Smooth muscle cell (in vitro differentiated cells): ENCODE results near the gene PXYLP1. TPM values are rescaled to one million over a fixed set of nuclear protein-coding genes. Genes with fewer than 3 reads are reported as not detected.
A peak's percentile ranks its signal among the peaks of the same experiment; 100 is the strongest.

Experiments
- DNase-seq: peaks from one replicate; lab custom pipeline; 2025; ENCODE audit not compliant: unreplicated experiment; lab: John Stamatoyannopoulos, UW
- H2AFZ ChIP-seq: fragments of 200-600 bp; sonication (generic); 2 replicates; pipeline ENCODE4 v1.6.0; 2016; ENCODE audit warnings: antibody characterized with exemption, low read depth, mild to moderate bottlenecking
- H3F3A ChIP-seq: fragments of 200-600 bp; sonication (generic); 2 replicates; pipeline ENCODE4 v1.6.0; 2017; ENCODE audit warnings: antibody characterized with exemption, low read depth
- H3K27ac ChIP-seq: fragments of 200-600 bp; sonication (generic); 2 replicates; pipeline ENCODE4 v1.5.1; 2016; ENCODE audit warnings: low read depth, mild to moderate bottlenecking
- H3K27me3 ChIP-seq: fragments of 200-600 bp; sonication (generic); 2 replicates; pipeline ENCODE4 v1.6.1; 2016; ENCODE audit warnings: low read depth, mild to moderate bottlenecking
- H3K36me3 ChIP-seq: fragments of 200-600 bp; sonication (generic); 2 replicates; pipeline ENCODE4 v1.5.1; 2016; ENCODE audit warnings: low read depth
- H3K4me1 ChIP-seq: fragments of 200-600 bp; sonication (generic); 2 replicates; pipeline ENCODE4 v1.5.1; 2016; ENCODE audit warnings: low read depth
- H3K4me2 ChIP-seq: fragments of 200-600 bp; sonication (generic); 2 replicates; pipeline ENCODE4 v1.6.0; 2016; ENCODE audit warnings: mild to moderate bottlenecking
- H3K4me3 ChIP-seq: fragments of 200-600 bp; sonication (generic); 2 replicates; pipeline ENCODE4 v1.5.1; 2016; ENCODE audit warnings: mild to moderate bottlenecking
- H3K79me2 ChIP-seq: fragments of 200-600 bp; sonication (generic); 2 replicates; pipeline ENCODE4 v1.6.0; 2016; ENCODE audit warnings: low read depth, mild to moderate bottlenecking
- H3K9ac ChIP-seq: fragments of 200-600 bp; sonication (generic); 2 replicates; pipeline ENCODE4 v1.6.0; 2016; ENCODE audit warnings: low read depth
- H3K9me3 ChIP-seq: fragments of 200-600 bp; sonication (generic); replicated peaks from 2 replicates; pipeline ENCODE4 v1.5.1; 2016; ENCODE audit warnings: low read depth
- H4K20me1 ChIP-seq: fragments of 200-600 bp; sonication (generic); 2 replicates; pipeline ENCODE4 v1.6.0; 2016; ENCODE audit warnings: low read depth
- WGBS: methylation state at CpG from one replicate; pipeline ENCODE4 v1.1.7; 2016; ENCODE audit warnings: low lambda C conversion rate; 5-methylcytosine and 5-hydroxymethylcytosine counted together
- polyA plus RNA-seq: library from polyadenylated mRNA; unstranded; fragments of >200 nt; fragmentation: Nextera tagmentation; extraction: Ambion mirVana; gene quantifications from 2 replicates; pipeline ENCODE4 v1.2.1, GENCODE V29; 2016
- total RNA-seq: library from RNA; depleted of rRNA; stranded (reverse); fragments of >200 nt; gene quantifications from 2 replicates; pipeline ENCODE4 v1.2.3, GENCODE V29; 2014
- TF ChIP-seq, protein P1 (sequence below): fragments of 200-600 bp; sonication (generic); IDR thresholded peaks from 2 replicates; pipeline ENCODE4 v1.5.1; 2017; ENCODE audit warnings: borderline replicate concordance, mild to moderate bottlenecking, antibody characterized with exemption; ENCODE audit not compliant: insufficient read depth, poor library complexity, severe bottlenecking

The PXYLP1 gene
- total and polyA plus RNA-seq, 2 experiments from 2014 or later: 3.3 to 5.6 TPM

DNA sequence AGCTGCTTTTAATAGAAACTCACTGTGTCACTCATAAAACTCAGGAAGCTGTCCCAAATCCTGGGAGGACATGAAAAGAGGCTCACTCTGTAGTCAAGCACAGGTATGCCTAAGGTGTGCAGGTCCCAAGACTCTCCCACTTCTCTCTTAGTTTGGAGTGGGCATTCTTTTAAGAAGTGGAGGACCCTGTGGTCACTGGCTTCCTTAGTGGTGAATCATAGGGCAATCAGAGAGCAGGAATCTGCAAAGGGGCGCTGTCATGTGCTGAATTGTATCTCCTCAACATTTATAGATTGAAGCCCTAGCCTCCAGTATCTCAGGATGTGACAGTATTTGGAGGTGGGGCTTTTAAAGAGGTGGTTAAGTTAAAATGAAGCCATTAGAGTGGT is 89.5 kb downstream of the PXYLP1 start:
- no peak overlapping the region for H3K9ac ChIP-seq
- TF ChIP-seq, protein P1, sequence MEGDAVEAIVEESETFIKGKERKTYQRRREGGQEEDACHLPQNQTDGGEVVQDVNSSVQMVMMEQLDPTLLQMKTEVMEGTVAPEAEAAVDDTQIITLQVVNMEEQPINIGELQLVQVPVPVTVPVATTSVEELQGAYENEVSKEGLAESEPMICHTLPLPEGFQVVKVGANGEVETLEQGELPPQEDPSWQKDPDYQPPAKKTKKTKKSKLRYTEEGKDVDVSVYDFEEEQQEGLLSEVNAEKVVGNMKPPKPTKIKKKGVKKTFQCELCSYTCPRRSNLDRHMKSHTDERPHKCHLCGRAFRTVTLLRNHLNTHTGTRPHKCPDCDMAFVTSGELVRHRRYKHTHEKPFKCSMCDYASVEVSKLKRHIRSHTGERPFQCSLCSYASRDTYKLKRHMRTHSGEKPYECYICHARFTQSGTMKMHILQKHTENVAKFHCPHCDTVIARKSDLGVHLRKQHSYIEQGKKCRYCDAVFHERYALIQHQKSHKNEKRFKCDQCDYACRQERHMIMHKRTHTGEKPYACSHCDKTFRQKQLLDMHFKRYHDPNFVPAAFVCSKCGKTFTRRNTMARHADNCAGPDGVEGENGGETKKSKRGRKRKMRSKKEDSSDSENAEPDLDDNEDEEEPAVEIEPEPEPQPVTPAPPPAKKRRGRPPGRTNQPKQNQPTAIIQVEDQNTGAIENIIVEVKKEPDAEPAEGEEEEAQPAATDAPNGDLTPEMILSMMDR: no peak
- no peaks in the 10 kb centered on the region for H3K36me3 ChIP-seq
- no peak overlapping the region for H2AFZ ChIP-seq
- H3K4me3 ChIP-seq: no peak overlapping the region
- H3F3A ChIP-seq: no peaks in the 10 kb centered on the region
- H3K27me3 ChIP-seq: no peaks in the 10 kb centered on the region
- H3K9me3 ChIP-seq: no peaks in the 10 kb centered on the region
- no peak overlapping the region for H3K4me2 ChIP-seq
- no peaks in the 10 kb centered on the region for H3K79me2 ChIP-seq
- H3K4me1 ChIP-seq: no peaks in the 10 kb centered on the region
- DNase-seq: no peak
- H3K27ac ChIP-seq: no peak overlapping the region
- H4K20me1 ChIP-seq: no peaks in the 10 kb centered on the region
- WGBS: 88% methylated on average over 1 of the region's 1 CpG

DNA sequence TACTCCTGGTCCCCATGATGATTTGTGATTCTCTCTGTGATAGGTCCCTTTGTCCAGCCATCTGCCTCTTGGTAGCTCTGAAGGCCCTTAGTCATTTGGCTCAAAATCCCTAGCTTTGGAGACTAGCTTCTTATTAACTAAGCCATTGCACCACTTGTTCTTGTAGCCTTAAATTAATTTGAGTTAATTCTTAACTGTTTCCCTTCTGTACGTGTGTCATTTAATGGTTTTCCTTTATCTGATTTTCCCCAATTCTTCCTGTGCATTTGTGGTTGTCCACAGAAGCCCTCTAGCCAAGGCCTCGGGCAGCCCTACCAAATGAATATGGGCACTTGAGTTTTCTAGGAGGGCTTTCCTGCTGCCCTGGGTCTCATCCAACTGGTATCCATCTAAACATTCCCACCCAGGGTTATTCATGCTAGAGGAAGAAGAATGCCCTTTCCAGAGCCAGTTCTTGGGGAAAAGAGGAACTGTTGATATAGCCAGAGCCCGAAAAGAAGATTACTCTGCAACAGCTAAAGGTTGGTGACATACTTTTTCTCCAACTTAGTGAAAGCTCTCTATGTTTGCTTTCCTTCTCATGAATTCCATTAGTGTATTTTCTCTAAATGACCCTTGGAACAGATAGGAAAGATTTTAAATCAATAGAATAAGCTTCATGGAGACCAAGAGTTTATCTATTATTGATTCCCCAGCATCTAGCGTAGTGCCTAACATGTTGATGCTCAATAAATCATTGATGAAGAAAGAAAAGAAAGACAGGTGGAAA is 92.5 kb downstream of the PXYLP1 start:
- no peaks in the 10 kb centered on the region for H3K79me2 ChIP-seq
- no peaks in the 10 kb centered on the region for H3K4me1 ChIP-seq
- no peaks in the 10 kb centered on the region for H3K36me3 ChIP-seq
- no peaks in the 10 kb centered on the region for H3K27me3 ChIP-seq
- no peaks in the 10 kb centered on the region for H3K9me3 ChIP-seq
- no peaks in the 10 kb centered on the region for H3F3A ChIP-seq
- no peak for DNase-seq
- no peak overlapping the region for H2AFZ ChIP-seq
- H3K27ac ChIP-seq: no peak overlapping the region
- no peaks in the 10 kb centered on the region for H4K20me1 ChIP-seq
- H3K4me2 ChIP-seq: no peak overlapping the region
- 91% methylated on average over 4 of the region's 4 CpGs for WGBS
- H3K9ac ChIP-seq: no peak overlapping the region
- TF ChIP-seq, protein P1: no peak
- peak overlapping the region; percentile 43 for H3K4me3 ChIP-seq

DNA sequence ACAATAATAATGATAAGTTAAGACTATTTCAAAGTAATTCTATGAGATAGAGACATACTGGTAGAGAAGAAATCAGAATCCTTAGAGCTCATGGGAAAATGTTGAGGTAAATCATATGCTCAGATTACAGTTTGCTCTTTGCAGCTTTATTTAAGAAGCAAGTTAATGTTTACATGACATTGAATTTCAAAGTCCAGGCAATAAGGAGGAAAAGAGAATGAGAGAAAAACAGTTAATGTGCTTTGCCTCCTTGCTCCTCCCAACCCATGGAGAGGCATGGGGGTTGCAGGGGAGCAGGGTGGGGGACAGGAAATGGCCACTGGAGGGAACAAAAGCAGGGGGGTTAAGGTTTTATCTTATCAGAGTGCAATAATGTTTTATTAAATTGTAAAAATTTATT is 94.5 kb downstream of the PXYLP1 start:
- H4K20me1 ChIP-seq: no peaks in the 10 kb centered on the region
- TF ChIP-seq, protein P1: no peak
- peaks cover 5% of the 10 kb centered on the region for H3F3A ChIP-seq
- H3K27me3 ChIP-seq: no peaks in the 10 kb centered on the region
- no peaks in the 10 kb centered on the region for H3K36me3 ChIP-seq
- DNase-seq: no peak
- no peak overlapping the region for H3K27ac ChIP-seq
- no peaks in the 10 kb centered on the region for H3K4me1 ChIP-seq
- H2AFZ ChIP-seq: no peak overlapping the region
- H3K4me2 ChIP-seq: no peak overlapping the region
- no peaks in the 10 kb centered on the region for H3K9me3 ChIP-seq
- H3K9ac ChIP-seq: no peak overlapping the region
- H3K79me2 ChIP-seq: no peaks in the 10 kb centered on the region
- peak overlapping the region; percentile 43 for H3K4me3 ChIP-seq

DNA sequence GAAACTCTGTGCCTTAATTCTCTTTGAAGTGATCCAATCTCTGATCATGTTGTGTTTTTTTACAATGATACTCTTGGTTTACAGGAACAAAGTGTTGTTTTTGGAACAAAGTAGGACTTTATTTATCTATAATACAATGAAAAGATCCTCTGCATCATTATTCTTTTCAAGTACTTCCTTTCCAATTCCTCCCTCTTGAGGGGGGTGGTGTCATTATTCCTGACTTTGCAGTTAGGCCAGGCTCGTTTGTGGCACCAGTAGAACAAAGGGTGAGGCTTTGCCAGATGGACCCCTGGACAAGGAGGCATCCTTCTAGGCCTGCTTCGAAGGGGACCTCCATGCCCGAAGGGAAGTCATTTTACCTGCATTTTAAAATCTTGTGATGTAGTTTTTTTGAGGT is 95.0 kb downstream of the PXYLP1 start:
- H2AFZ ChIP-seq: no peak overlapping the region
- no peaks in the 10 kb centered on the region for H3K79me2 ChIP-seq
- 83% methylated on average over 3 of the region's 3 CpGs for WGBS
- no peaks in the 10 kb centered on the region for H4K20me1 ChIP-seq
- no peak overlapping the region for H3K27ac ChIP-seq
- H3K36me3 ChIP-seq: no peaks in the 10 kb centered on the region
- TF ChIP-seq, protein P1: no peak
- H3F3A ChIP-seq: peaks cover 9% of the 10 kb centered on the region
- H3K27me3 ChIP-seq: no peaks in the 10 kb centered on the region
- H3K9me3 ChIP-seq: no peaks in the 10 kb centered on the region
- no peak overlapping the region for H3K9ac ChIP-seq
- no peak overlapping the region for H3K4me3 ChIP-seq
- no peaks in the 10 kb centered on the region for H3K4me1 ChIP-seq
- no peak overlapping the region for H3K4me2 ChIP-seq
- no peak for DNase-seq
